NCI-H524 (cell line): ENCODE results near the gene RYR1.
"Not testable (repeated sequence)": the region's sequence is repeated elsewhere in the genome, so short reads cannot be mapped to it uniquely, and the experiment has no call there.

Experiments
- DNase-seq, 2 experiments: peaks; one replicate each; lab custom pipeline; 2025; lab: John Stamatoyannopoulos, UW

RYR1 gene

GRCh38 chr19:38561658-38562057 is 128.2 kb downstream of the RYR1 start:
- DNase-seq, result no peak

GRCh38 chr19:38562096-38562495 is 128.6 kb downstream of the RYR1 start:
- DNase-seq, result no peak

- DNase-seq, result no peak
These were observed 130.0 kb downstream of the RYR1 start for GRCh38 chr19:38563475-38563874.

GRCh38 chr19:38564981-38565690 is 131.6 kb downstream of the RYR1 start:
- no peak for DNase-seq

GRCh38 chr19:38565691-38566105 is 132.2 kb downstream of the RYR1 start:
- DNase-seq, result no peak

- DNase-seq, result no peak
These were observed 136.0 kb downstream of the RYR1 start for GRCh38 chr19:38569368-38569983.

GRCh38 chr19:38571682-38572081 is 138.2 kb downstream of the RYR1 start:
- no peak for DNase-seq

GRCh38 chr19:38577826-38578225 is 144.3 kb downstream of the RYR1 start:
- no peak for DNase-seq

- not testable (repeated sequence) for DNase-seq
These were observed 145.8 kb downstream of the RYR1 start for GRCh38 chr19:38579304-38579703.

GRCh38 chr19:38580080-38580479 is 146.6 kb downstream of the RYR1 start:
- DNase-seq, result no peak

- DNase-seq, result no peak
These were observed 149.9 kb downstream of the RYR1 start for GRCh38 chr19:38583219-38583984.

GRCh38 chr19:38583985-38584305 is 150.5 kb downstream of the RYR1 start:
- no peak for DNase-seq

- DNase-seq, result no peak
These were observed 154.1 kb downstream of the RYR1 start for GRCh38 chr19:38587562-38587961.

GRCh38 chr19:38588041-38588440 is 154.6 kb downstream of the RYR1 start:
- DNase-seq, result no peak

- no peak for DNase-seq
These were observed 159.4 kb downstream of the RYR1 start for GRCh38 chr19:38592940-38593339.

- DNase-seq, result peak in 1 of 2 experiments; percentile 37
These were observed 162.8 kb downstream of the RYR1 start for GRCh38 chr19:38596057-38596981.

GRCh38 chr19:38597075-38597474 is 163.6 kb downstream of the RYR1 start:
- DNase-seq, result no peak

GRCh38 chr19:38599722-38600121 is 166.2 kb downstream of the RYR1 start:
- DNase-seq, result no peak

GRCh38 chr19:38602856-38603255 is 169.4 kb downstream of the RYR1 start:
- DNase-seq, result not testable (repeated sequence)

GRCh38 chr19:38606131-38606530 is 172.6 kb downstream of the RYR1 start:
- DNase-seq, result peak in 1 of 2 experiments; percentile 31

GRCh38 chr19:38614289-38614688 is 180.8 kb downstream of the RYR1 start:
- DNase-seq, result no peak

- DNase-seq, result no peak
These were observed 181.6 kb downstream of the RYR1 start for GRCh38 chr19:38615007-38615581.
